ENCODE results near the gene CAND2.

The CAND2 gene

GRCh38 chr3:12758025-12758781 is 38.3 kb upstream of the CAND2 start:
- no peak overlapping the region for H3K4me3 ChIP-seq (replicated peaks in 1 of 2; ENCODE audit: low read depth in 2 of 2, low read length in 2 of 2)
- no peak for TF ChIP-seq CTCF (IDR thresholded peaks at IDR 0.05; ENCODE audit: low read depth, low read length)
- DNase-seq (ENCODE audit: low read depth in 2 of 2), result peak; percentile 67 to 81

- H3K4me3 ChIP-seq (replicated peaks in 1 of 2; ENCODE audit: low read depth in 2 of 2, low read length in 2 of 2), result no peak within 1 kb of the TSS
- no peak for TF ChIP-seq CTCF (IDR thresholded peaks at IDR 0.05; ENCODE audit: low read depth, low read length)
- no peak for DNase-seq (ENCODE audit: low read depth in 2 of 2)
Measured at GRCh38 chr3:12759097-12759679, 37.3 kb upstream of the CAND2 start, which contains the start of gene TMEM40. TSS of gene TMEM40 (minus strand) at chr3:12759259. CDS start at chr3:12749832, 9,427 bp downstream.

GRCh38 chr3:12759693-12760565 is 36.6 kb upstream of the CAND2 start:
- no peak for DNase-seq (ENCODE audit: low read depth in 2 of 2)
- no peak for TF ChIP-seq CTCF (IDR thresholded peaks at IDR 0.05; ENCODE audit: low read depth, low read length)
- no peak overlapping the region for H3K4me3 ChIP-seq (replicated peaks in 1 of 2; ENCODE audit: low read depth in 2 of 2, low read length in 2 of 2)

- H3K4me3 ChIP-seq (replicated peaks in 1 of 2; ENCODE audit: low read depth in 2 of 2, low read length in 2 of 2), result no peak overlapping the region
- no peak for DNase-seq (ENCODE audit: low read depth in 2 of 2)
- no peak for TF ChIP-seq CTCF (IDR thresholded peaks at IDR 0.05; ENCODE audit: low read depth, low read length)
Measured at GRCh38 chr3:12764171-12764776, 32.2 kb upstream of the CAND2 start.

- DNase-seq (ENCODE audit: low read depth in 2 of 2), result no peak
- H3K4me3 ChIP-seq (replicated peaks in 1 of 2; ENCODE audit: low read depth in 2 of 2, low read length in 2 of 2), result no peak overlapping the region
- no peak for TF ChIP-seq CTCF (IDR thresholded peaks at IDR 0.05; ENCODE audit: low read depth, low read length)
Measured at GRCh38 chr3:12766541-12766940, 29.9 kb upstream of the CAND2 start.

Data from cardiac fibroblast (primary cell).